SK-N-SH treated with all-trans-retinoic acid at 6 μM for 48 hours (cell line): ENCODE data around the gene NFIA.

ENCODE experiments used
- ARNTL ChIP-seq: fragments of 450-650 bp; formaldehyde crosslinking; IDR thresholded peaks from 2 replicates; pipeline ENCODE4 v1.5.0; 2020; ENCODE audit warnings: low read depth, mild to moderate bottlenecking, moderate library complexity, borderline replicate concordance
- BACH2 ChIP-seq: fragments of 250-450 bp; sonication (Bioruptor Pico); IDR thresholded peaks from 2 replicates; pipeline ENCODE4 v1.9.0; 2021; ENCODE audit warnings: mild to moderate bottlenecking, borderline replicate concordance
- CSDC2 ChIP-seq: fragments of 250-450 bp; sonication (Bioruptor Pico); IDR thresholded peaks from 2 replicates; pipeline ENCODE4 v1.5.0; 2020; ENCODE audit warnings: mild to moderate bottlenecking, moderate library complexity
- GLIS3 ChIP-seq: fragments of 250-450 bp; sonication (Bioruptor Pico); IDR thresholded peaks from 2 replicates; pipeline ENCODE4 v1.5.0; 2020; ENCODE audit warnings: mild to moderate bottlenecking, moderate library complexity
- POU6F1 ChIP-seq: fragments of 250-450 bp; sonication (Bioruptor Pico); IDR thresholded peaks from 2 replicates; pipeline ENCODE4 v1.8.0; 2021; ENCODE audit warnings: low read depth, mild to moderate bottlenecking, moderate library complexity, borderline replicate concordance
- ZNF70 ChIP-seq: fragments of 450-650 bp; formaldehyde crosslinking; IDR thresholded peaks from 2 replicates; pipeline ENCODE4 v1.5.0; 2020; ENCODE audit warnings: mild to moderate bottlenecking, moderate library complexity
- TF ChIP-seq, protein P1 (sequence below): fragments of 250-450 bp; sonication (Bioruptor Pico); IDR thresholded peaks from 2 replicates; pipeline ENCODE4 v1.8.0; 2020; ENCODE audit warnings: mild to moderate bottlenecking, moderate library complexity, borderline replicate concordance
- TF ChIP-seq, protein P2 (sequence below): fragments of 250-450 bp; sonication (Bioruptor Pico); IDR thresholded peaks from 2 replicates; pipeline ENCODE4 v1.5.0; 2020; ENCODE audit warnings: mild to moderate bottlenecking, moderate library complexity

GRCh38 chr1:61163355-61163754 is 81.0 kb downstream of the NFIA start:
- TF ChIP-seq ZNF70 (CRISPR knock-in tag), result no peak
- TF ChIP-seq, protein P1, sequence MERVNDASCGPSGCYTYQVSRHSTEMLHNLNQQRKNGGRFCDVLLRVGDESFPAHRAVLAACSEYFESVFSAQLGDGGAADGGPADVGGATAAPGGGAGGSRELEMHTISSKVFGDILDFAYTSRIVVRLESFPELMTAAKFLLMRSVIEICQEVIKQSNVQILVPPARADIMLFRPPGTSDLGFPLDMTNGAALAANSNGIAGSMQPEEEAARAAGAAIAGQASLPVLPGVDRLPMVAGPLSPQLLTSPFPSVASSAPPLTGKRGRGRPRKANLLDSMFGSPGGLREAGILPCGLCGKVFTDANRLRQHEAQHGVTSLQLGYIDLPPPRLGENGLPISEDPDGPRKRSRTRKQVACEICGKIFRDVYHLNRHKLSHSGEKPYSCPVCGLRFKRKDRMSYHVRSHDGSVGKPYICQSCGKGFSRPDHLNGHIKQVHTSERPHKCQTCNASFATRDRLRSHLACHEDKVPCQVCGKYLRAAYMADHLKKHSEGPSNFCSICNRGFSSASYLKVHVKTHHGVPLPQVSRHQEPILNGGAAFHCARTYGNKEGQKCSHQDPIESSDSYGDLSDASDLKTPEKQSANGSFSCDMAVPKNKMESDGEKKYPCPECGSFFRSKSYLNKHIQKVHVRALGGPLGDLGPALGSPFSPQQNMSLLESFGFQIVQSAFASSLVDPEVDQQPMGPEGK (CRISPR knock-in tag), result no peak
- no peak for TF ChIP-seq BACH2 (CRISPR knock-in tag)
- TF ChIP-seq GLIS3 (CRISPR knock-in tag), result no peak
- TF ChIP-seq, protein P2, sequence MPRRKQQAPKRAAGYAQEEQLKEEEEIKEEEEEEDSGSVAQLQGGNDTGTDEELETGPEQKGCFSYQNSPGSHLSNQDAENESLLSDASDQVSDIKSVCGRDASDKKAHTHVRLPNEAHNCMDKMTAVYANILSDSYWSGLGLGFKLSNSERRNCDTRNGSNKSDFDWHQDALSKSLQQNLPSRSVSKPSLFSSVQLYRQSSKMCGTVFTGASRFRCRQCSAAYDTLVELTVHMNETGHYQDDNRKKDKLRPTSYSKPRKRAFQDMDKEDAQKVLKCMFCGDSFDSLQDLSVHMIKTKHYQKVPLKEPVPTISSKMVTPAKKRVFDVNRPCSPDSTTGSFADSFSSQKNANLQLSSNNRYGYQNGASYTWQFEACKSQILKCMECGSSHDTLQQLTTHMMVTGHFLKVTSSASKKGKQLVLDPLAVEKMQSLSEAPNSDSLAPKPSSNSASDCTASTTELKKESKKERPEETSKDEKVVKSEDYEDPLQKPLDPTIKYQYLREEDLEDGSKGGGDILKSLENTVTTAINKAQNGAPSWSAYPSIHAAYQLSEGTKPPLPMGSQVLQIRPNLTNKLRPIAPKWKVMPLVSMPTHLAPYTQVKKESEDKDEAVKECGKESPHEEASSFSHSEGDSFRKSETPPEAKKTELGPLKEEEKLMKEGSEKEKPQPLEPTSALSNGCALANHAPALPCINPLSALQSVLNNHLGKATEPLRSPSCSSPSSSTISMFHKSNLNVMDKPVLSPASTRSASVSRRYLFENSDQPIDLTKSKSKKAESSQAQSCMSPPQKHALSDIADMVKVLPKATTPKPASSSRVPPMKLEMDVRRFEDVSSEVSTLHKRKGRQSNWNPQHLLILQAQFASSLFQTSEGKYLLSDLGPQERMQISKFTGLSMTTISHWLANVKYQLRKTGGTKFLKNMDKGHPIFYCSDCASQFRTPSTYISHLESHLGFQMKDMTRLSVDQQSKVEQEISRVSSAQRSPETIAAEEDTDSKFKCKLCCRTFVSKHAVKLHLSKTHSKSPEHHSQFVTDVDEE, result no peak
- TF ChIP-seq ARNTL (CRISPR knock-in tag), result no peak
- TF ChIP-seq CSDC2 (CRISPR knock-in tag), result no peak
- TF ChIP-seq POU6F1 (CRISPR knock-in tag), result no peak
